H9 (cell line): ENCODE results near the gene IL36G. TPM values are rescaled to one million over a fixed set of nuclear protein-coding genes. Genes with fewer than 3 reads are reported as not detected.

Experiments
- DNase-seq: peaks from one replicate; pipeline ENCODE4 v3.0.0-alpha.2; 2017
- H2AFZ ChIP-seq: one replicate; pipeline ENCODE4 v1.6.1; 2013; ENCODE audit warnings: mild to moderate bottlenecking, low read length, control low read depth, moderate library complexity
- H2AK5ac ChIP-seq: 2 replicates; pipeline ENCODE4 v1.6.1; 2013; ENCODE audit warnings: low read length, control low read depth, mixed read lengths; ENCODE audit not compliant: insufficient read length
- H2BK120ac ChIP-seq: one replicate; pipeline ENCODE4 v1.6.1; 2013; ENCODE audit warnings: low read depth, mild to moderate bottlenecking, low read length, control low read depth, inconsistent platforms; ENCODE audit not compliant: poor library complexity, severe bottlenecking
- H2BK12ac ChIP-seq: 2 replicates; pipeline ENCODE4 v1.6.1; 2013; ENCODE audit warnings: low read length, control low read depth, mixed read lengths, low read depth; ENCODE audit not compliant: insufficient read length
- H2BK15ac ChIP-seq: 2 replicates; pipeline ENCODE4 v1.6.1; 2013; ENCODE audit warnings: low read depth, low read length, control low read depth
- H2BK20ac ChIP-seq: one replicate; pipeline ENCODE4 v1.6.1; 2013; ENCODE audit warnings: low read depth, mild to moderate bottlenecking, low read length, control low read depth, inconsistent platforms; ENCODE audit not compliant: poor library complexity, severe bottlenecking
- H2BK5ac ChIP-seq: 2 replicates; pipeline ENCODE4 v1.6.1; 2013; ENCODE audit warnings: low read length, control low read depth, mixed read lengths; ENCODE audit not compliant: insufficient read length
- H3K14ac ChIP-seq: 2 replicates; pipeline ENCODE4 v1.6.1; 2013; ENCODE audit warnings: low read length, control low read depth; ENCODE audit not compliant: insufficient read depth
- H3K18ac ChIP-seq: 2 replicates; pipeline ENCODE4 v1.6.1; 2013; ENCODE audit warnings: low read depth, mild to moderate bottlenecking, mixed read lengths, low read length, control low read depth; ENCODE audit not compliant: insufficient read length
- H3K23ac ChIP-seq: 2 replicates; pipeline ENCODE4 v1.6.1; 2013; ENCODE audit warnings: low read length, control low read depth, mixed read lengths, low read depth; ENCODE audit not compliant: insufficient read length
- H3K23me2 ChIP-seq: 2 replicates; pipeline ENCODE4 v1.6.1; 2013; ENCODE audit warnings: low read depth, mild to moderate bottlenecking, mixed read lengths, low read length, control low read depth; ENCODE audit not compliant: insufficient read length, poor library complexity, severe bottlenecking
- H3K27ac ChIP-seq: 2 replicates; pipeline ENCODE4 v1.5.1; 2013; ENCODE audit warnings: low read length, control low read depth, mixed read lengths, low read depth; ENCODE audit not compliant: insufficient read length
- H3K27me3 ChIP-seq: 2 replicates; pipeline ENCODE4 v1.6.1; 2013; ENCODE audit warnings: low read length, control low read depth, inconsistent platforms; ENCODE audit not compliant: insufficient read depth
- H3K4ac ChIP-seq: 2 replicates; pipeline ENCODE4 v1.6.1; 2013; ENCODE audit warnings: low read depth, mild to moderate bottlenecking, control low read depth, inconsistent platforms, low read length, moderate library complexity
- H3K4me1 ChIP-seq: 2 replicates; pipeline ENCODE4 v1.6.1; 2013; ENCODE audit warnings: low read length, control low read depth, inconsistent platforms; ENCODE audit not compliant: insufficient read depth
- H3K4me2 ChIP-seq: 2 replicates; pipeline ENCODE4 v1.6.1; 2013; ENCODE audit warnings: low read length, control low read depth, mixed read lengths; ENCODE audit not compliant: insufficient read length, insufficient read depth
- H3K56ac ChIP-seq: 2 replicates; pipeline ENCODE4 v1.6.1; 2013; ENCODE audit warnings: low read depth, mild to moderate bottlenecking, mixed read lengths, low read length, control low read depth; ENCODE audit not compliant: insufficient read length
- H3K79me1 ChIP-seq: 2 replicates; pipeline ENCODE4 v1.6.1; 2013; ENCODE audit warnings: low read depth, mild to moderate bottlenecking, moderate library complexity, low read length, control low read depth, inconsistent platforms; ENCODE audit not compliant: insufficient read depth, poor library complexity, severe bottlenecking
- H3K79me2 ChIP-seq: 2 replicates; pipeline ENCODE4 v1.6.1; 2013; ENCODE audit warnings: low read length, control low read depth, inconsistent platforms; ENCODE audit not compliant: insufficient read depth
- H3K9ac ChIP-seq: 2 replicates; pipeline ENCODE4 v1.6.1; 2013; ENCODE audit warnings: low read length, control low read depth, mixed read lengths; ENCODE audit not compliant: insufficient read length; ENCODE audit errors: extremely low read depth
- H3K9me3 ChIP-seq: one replicate; pipeline ENCODE4 v1.6.1; 2013; ENCODE audit warnings: low read depth, low read length, inconsistent platforms; ENCODE audit not compliant: control insufficient read depth
- H3T11ph ChIP-seq: one replicate; pipeline ENCODE4 v1.6.1; 2013; ENCODE audit warnings: mild to moderate bottlenecking, low read length, control low read depth, inconsistent platforms
- H4K20me1 ChIP-seq: one replicate; pipeline ENCODE4 v1.6.1; 2013; ENCODE audit not compliant: control insufficient read depth, insufficient read length, insufficient read depth
- H4K5ac ChIP-seq: 2 replicates; pipeline ENCODE4 v1.6.1; 2013; ENCODE audit warnings: low read depth, mild to moderate bottlenecking, mixed read lengths, low read length, control low read depth; ENCODE audit not compliant: insufficient read length
- H4K8ac ChIP-seq: replicated peaks from 2 replicates; pipeline ENCODE4 v1.6.1; 2013; ENCODE audit warnings: low read length, control low read depth, mixed read lengths, low read depth; ENCODE audit not compliant: insufficient read length
- H4K91ac ChIP-seq: 2 replicates; pipeline ENCODE4 v1.6.1; 2013; ENCODE audit warnings: low read depth, mild to moderate bottlenecking, moderate library complexity, mixed read lengths, low read length, control low read depth; ENCODE audit not compliant: insufficient read length
- H3K27ac Mint-ChIP-seq, 3 experiments: 2 replicates in 2 of 3; 3 replicates in 1 of 3; pipeline ENCODE4 v1.8.0; 2020 to 2021; ENCODE audit warnings: mixed read lengths in 3 of 3, mild to moderate bottlenecking in 1 of 3, moderate library complexity in 1 of 3
- H3K27me3 Mint-ChIP-seq: 2 replicates; pipeline ENCODE4 v1.8.0; 2021; ENCODE audit warnings: low read depth, mild to moderate bottlenecking, moderate library complexity, mixed read lengths
- H3K36me3 Mint-ChIP-seq, 3 experiments: 2 replicates in 2 of 3; 3 replicates in 1 of 3; pipeline ENCODE4 v1.8.0; 2020 to 2021; ENCODE audit warnings: low read depth in 3 of 3, mixed read lengths in 3 of 3; ENCODE audit not compliant: insufficient read depth in 1 of 3
- H3K4me1 Mint-ChIP-seq, 2 experiments: 2 replicates each; pipeline ENCODE4 v1.8.0; 2020; ENCODE audit warnings: mixed read lengths in 2 of 2
- H3K4me3 Mint-ChIP-seq, 2 experiments: 2 replicates in 1 of 2; 3 replicates in 1 of 2; pipeline ENCODE4 v1.8.0; 2020 to 2021; ENCODE audit warnings: mild to moderate bottlenecking in 2 of 2, mixed read lengths in 2 of 2, moderate library complexity in 1 of 2
- H3K9me3 Mint-ChIP-seq, 2 experiments: 2 replicates in 1 of 2; 3 replicates in 1 of 2; pipeline ENCODE4 v1.8.0; 2020; ENCODE audit warnings: mild to moderate bottlenecking in 2 of 2, mixed read lengths in 2 of 2, moderate library complexity in 1 of 2
- CTCF ChIP-seq: fragments of 200-600 bp; sonication (generic); conservative IDR thresholded peaks from 3 replicates; pipeline ENCODE4 v1.8.0; 2021; ENCODE audit warnings: antibody characterized with exemption, mild to moderate bottlenecking
- WGBS: extraction: QIAGEN DNeasy Blood & Tissue Kit; methylation state at CpG from one replicate; pipeline ENCODE4 v1.1.7; 2013; ENCODE audit warnings: missing lambda C conversion rate, low lambda C conversion rate, mixed read lengths; ENCODE audit not compliant: insufficient read length; ENCODE audit errors: extremely low coverage; 5-methylcytosine and 5-hydroxymethylcytosine counted together
- total RNA-seq: library from RNA; stranded (reverse); gene quantifications from 2 replicates; pipeline ENCODE4 v1.2.1, GENCODE V29; 2021

Gene IL36G
- total RNA-seq, 1 experiment from 2014 or later, result not detected

- no peak overlapping the region for H3T11ph ChIP-seq
- H3K56ac ChIP-seq, result no peak overlapping the region
- H3K79me1 ChIP-seq, result no peaks in the 10 kb centered on the region
- H2BK120ac ChIP-seq, result no peak overlapping the region
- H3K14ac ChIP-seq, result no peak overlapping the region
- no peak overlapping the region for H3K4me2 ChIP-seq
- no peaks in the 10 kb centered on the region for H3K4me1 ChIP-seq
- Mint-ChIP-seq H3K36me3 (no peaks in the 10 kb centered on the region), H3K4me1 (no peaks in the 10 kb centered on the region), H3K4me3 (no peak overlapping the region), H3K27ac (no peak overlapping the region), H3K9me3 (no peaks in the 10 kb centered on the region), H3K27me3 (no peaks in the 10 kb centered on the region)
- H3K27ac ChIP-seq, result no peak overlapping the region
- no peak overlapping the region for H3K23ac ChIP-seq
- no peak overlapping the region for H2BK5ac ChIP-seq
- no peak overlapping the region for H3K18ac ChIP-seq
- WGBS, result no CpG with 5 or more reads among the region's 3 CpGs
- H4K8ac ChIP-seq, result no peak overlapping the region
- no peak overlapping the region for H3K4ac ChIP-seq
- no peak overlapping the region for H2AK5ac ChIP-seq
- H4K20me1 ChIP-seq, result no peaks in the 10 kb centered on the region
- H2BK12ac ChIP-seq, result no peak overlapping the region
- no peaks in the 10 kb centered on the region for H3K79me2 ChIP-seq
- no peak overlapping the region for H2BK15ac ChIP-seq
- no peak overlapping the region for H4K5ac ChIP-seq
- DNase-seq, result no peak
- no peak for TF ChIP-seq CTCF
- no peak overlapping the region for H4K91ac ChIP-seq
- H3K9ac ChIP-seq, result no peak overlapping the region
- no peak overlapping the region for H2BK20ac ChIP-seq
- H3K23me2 ChIP-seq, result no peaks in the 10 kb centered on the region
- no peak overlapping the region for H2AFZ ChIP-seq
- no peaks in the 10 kb centered on the region for H3K27me3 ChIP-seq
- no peaks in the 10 kb centered on the region for H3K9me3 ChIP-seq
Observed at GRCh38 chr2:112957511-112957910, 20.3 kb upstream of the IL36G start.
